ENCODE data around the gene DNAJC5. TPM values are rescaled to one million over a fixed set of nuclear protein-coding genes. Genes with fewer than 3 reads are reported as not detected.

Gene DNAJC5
- total RNA-seq, 2 experiments from 2014 or later: 27.5 to 27.7 TPM

DNA sequence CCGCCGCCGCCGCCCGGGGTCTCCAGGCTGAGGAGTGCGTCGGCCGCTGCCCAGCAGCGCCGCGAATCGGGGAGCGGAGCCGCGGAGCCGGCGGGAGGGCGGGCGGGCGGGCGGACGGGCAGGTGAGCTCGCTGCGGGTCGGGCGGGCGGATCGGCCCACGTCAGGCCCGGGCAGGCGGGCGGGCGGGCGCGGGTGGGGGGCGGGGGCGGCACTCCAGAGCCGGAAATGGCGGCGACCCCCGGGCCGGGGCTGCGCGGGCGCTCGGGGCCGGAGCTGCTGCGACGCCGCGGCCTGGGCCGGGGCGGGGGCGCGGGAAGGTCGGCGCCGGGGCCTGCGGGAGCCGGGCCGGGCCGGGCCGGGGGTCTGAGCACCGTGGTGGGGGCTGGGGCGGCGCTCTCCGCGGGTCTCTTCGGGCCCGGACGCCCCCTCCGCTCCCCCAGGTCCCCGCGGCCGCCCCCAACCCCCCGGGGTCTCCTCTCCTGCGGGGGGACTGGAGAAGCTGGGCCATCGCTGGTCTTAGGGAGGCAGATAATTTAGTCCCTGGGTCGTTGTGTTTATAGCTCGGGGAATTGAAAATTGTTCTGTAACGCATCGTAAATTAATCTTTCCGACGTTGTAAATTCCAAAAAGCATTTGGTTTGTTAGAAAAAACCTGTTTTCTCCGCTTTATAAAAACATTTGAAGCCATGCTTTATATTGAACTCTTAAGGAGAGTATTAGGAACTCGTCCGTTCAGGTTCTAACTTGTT lies 451 bp downstream of the DNAJC5 start:
- TF ChIP-seq CTCF (conservative IDR thresholded peaks at IDR 0.05; ENCODE audit: low read length) (no peak), EZH2phosphoT487 (IDR thresholded peaks at IDR 0.05; ENCODE audit: borderline replicate concordance, low read depth, low read length) (no peak)
- DNase-seq (ENCODE audit: low spot score): peak; percentile 22
- intact Hi-C loops (cut with micrococcal nuclease; ENCODE audit: unreplicated experiment): loop anchor here (2.0 to 5.0 kb wide), 2 partner anchors 31 to 358 kb away; partner anchors contain the start of genes PTK6 and TPD52L2
- CTCF ChIA-PET (ENCODE audit: unreplicated experiment): no interaction called here
- Histone ChIP-seq H3K9me3 (ENCODE audit: low read length) (no peaks in the 10 kb centered on the region), H3K4me2 (ENCODE audit: low read length) (peak overlapping the region; percentile 88), H2AFZ (ENCODE audit: low read length) (no peak overlapping the region; the same call in 1 of the 2 replicates), H3K36me3 (ENCODE audit: insufficient read depth, low read length) (peaks cover 23% of the 10 kb centered on the region; the same call in 1 of the 2 replicates), H3K79me2 (ENCODE audit: insufficient read depth, low read depth, low read length) (peaks cover 40% of the 10 kb centered on the region), H4K20me1 (ENCODE audit: insufficient read depth, low read length) (peaks cover 14% of the 10 kb centered on the region), H3K4me1 (ENCODE audit: insufficient read depth, low read length, poor library complexity, severe bottlenecking) (peaks cover 11% of the 10 kb centered on the region), H3K4me3 (ENCODE audit: low read depth, low read length, poor library complexity, severe bottlenecking) (peak overlapping the region; percentile 84), H3K9me2 (ENCODE audit: insufficient read depth, low read length) (no peaks in the 10 kb centered on the region), H3K27ac (ENCODE audit: low read depth, low read length, poor library complexity, severe bottlenecking) (peak overlapping the region; percentile 75)
- POLR2A ChIA-PET: interaction anchor here (0.6 to 1.3 kb wide), 3 partner anchors 16 to 85 kb away, joined by 3 to 4 read pairs (median 3); partner anchors contain the start of gene PRPF6
- BruUV-seq (replicated peaks): no TSS peak

DNA sequence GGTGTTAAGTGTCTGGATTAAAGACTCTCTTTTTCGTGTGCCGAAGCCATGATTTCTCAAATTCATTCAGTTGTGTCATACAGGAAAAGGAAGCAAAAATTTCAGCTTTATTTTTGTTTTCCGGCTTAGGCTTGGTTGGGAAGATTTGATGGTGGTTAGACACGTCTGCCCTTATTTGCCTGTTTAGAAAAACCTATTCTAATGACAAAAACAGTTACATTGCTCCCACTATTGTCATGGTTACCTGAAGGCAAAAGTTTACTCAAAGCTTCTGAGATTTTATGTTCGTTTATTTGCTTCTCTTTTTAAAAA lies 982 bp downstream of the DNAJC5 start:
- ChIA-PET CTCF (ENCODE audit: unreplicated experiment) (interaction anchor here (0.5 kb wide), 1 partner anchor 1130 kb away, joined by 3 read pairs; no protein-coding TSS in a partner anchor), POLR2A (interaction anchor here (0.9 to 1.3 kb wide), 2 partner anchors 15 to 85 kb away, joined by 3 read pairs; partner anchors contain the start of gene PRPF6)
- BruUV-seq (replicated peaks): no TSS peak
- Histone ChIP-seq H3K4me2 (ENCODE audit: low read length) (peak overlapping the region; percentile 88), H3K9me3 (ENCODE audit: low read length) (no peaks in the 10 kb centered on the region), H3K36me3 (ENCODE audit: insufficient read depth, low read length) (peaks cover 22% of the 10 kb centered on the region; the same call in 1 of the 2 replicates), H3K4me1 (ENCODE audit: insufficient read depth, low read length, poor library complexity, severe bottlenecking) (peaks cover 11% of the 10 kb centered on the region), H3K27ac (ENCODE audit: low read depth, low read length, poor library complexity, severe bottlenecking) (peak overlapping the region; percentile 75), H4K20me1 (ENCODE audit: insufficient read depth, low read length) (peaks cover 14% of the 10 kb centered on the region), H2AFZ (ENCODE audit: low read length) (no peak overlapping the region; the same call in 1 of the 2 replicates), H3K4me3 (ENCODE audit: low read depth, low read length, poor library complexity, severe bottlenecking) (peak overlapping the region; percentile 84), H3K79me2 (ENCODE audit: insufficient read depth, low read depth, low read length) (peaks cover 44% of the 10 kb centered on the region), H3K9me2 (ENCODE audit: insufficient read depth, low read length) (no peaks in the 10 kb centered on the region)
- DNase-seq (ENCODE audit: low spot score): peak; percentile 23
- intact Hi-C loops (cut with micrococcal nuclease; ENCODE audit: unreplicated experiment): loop anchor here (2.0 to 5.0 kb wide), 2 partner anchors 31 to 359 kb away; partner anchors contain the start of genes PTK6 and TPD52L2
- TF ChIP-seq EZH2phosphoT487 (IDR thresholded peaks at IDR 0.05; ENCODE audit: borderline replicate concordance, low read depth, low read length): no peak

- ChIA-PET CTCF (ENCODE audit: unreplicated experiment) (interaction anchor here (0.5 kb wide), 1 partner anchor 1130 kb away, joined by 3 read pairs; no protein-coding TSS in a partner anchor), POLR2A (interaction anchor here (0.9 to 1.3 kb wide), 3 partner anchors 15 to 84 kb away, joined by 3 read pairs; partner anchors contain the start of gene PRPF6)
- peaks cover 14% of the 10 kb centered on the region for H4K20me1 ChIP-seq (ENCODE audit: insufficient read depth, low read length)
- H3K79me2 ChIP-seq (ENCODE audit: insufficient read depth, low read depth, low read length): peaks cover 44% of the 10 kb centered on the region
- peak overlapping the region; percentile 84 for H3K4me3 ChIP-seq (ENCODE audit: low read depth, low read length, poor library complexity, severe bottlenecking)
- no peak overlapping the region; the same call in 1 of the 2 replicates for H2AFZ ChIP-seq (ENCODE audit: low read length)
- no peaks in the 10 kb centered on the region for H3K9me2 ChIP-seq (ENCODE audit: insufficient read depth, low read length)
- peak overlapping the region; percentile 88 for H3K4me2 ChIP-seq (ENCODE audit: low read length)
- peaks cover 20% of the 10 kb centered on the region; the same call in 1 of the 2 replicates for H3K36me3 ChIP-seq (ENCODE audit: insufficient read depth, low read length)
- peak overlapping the region; percentile 75 for H3K27ac ChIP-seq (ENCODE audit: low read depth, low read length, poor library complexity, severe bottlenecking)
- H3K9me3 ChIP-seq (ENCODE audit: low read length): no peaks in the 10 kb centered on the region
- peaks cover 11% of the 10 kb centered on the region for H3K4me1 ChIP-seq (ENCODE audit: insufficient read depth, low read length, poor library complexity, severe bottlenecking)
- intact Hi-C loops (cut with micrococcal nuclease; ENCODE audit: unreplicated experiment): loop anchor here (5.0 kb wide), 1 partner anchor 359 kb away; the partner anchor contains the start of gene PTK6
- TF ChIP-seq EZH2phosphoT487 (IDR thresholded peaks at IDR 0.05; ENCODE audit: borderline replicate concordance, low read depth, low read length) (no peak), CTCF (conservative IDR thresholded peaks at IDR 0.05; ENCODE audit: low read length) (no peak)
- peak; percentile 59 for DNase-seq (ENCODE audit: low spot score)
- TSS peak; percentile 48 for BruUV-seq (replicated peaks)
Observed at GRCh38 chr20:63896264-63897105, 1.6 kb downstream of the DNAJC5 start.

Measured in OCI-LY7 (cell line).